CD4-positive, alpha-beta memory T cell (primary cell): Measurements from ENCODE around the gene CAPG. TPM values are rescaled to one million over a fixed set of nuclear protein-coding genes. Genes with fewer than 3 reads are reported as not detected.
"Not testable (repeated sequence)": the region's sequence is repeated elsewhere in the genome, so short reads cannot be mapped to it uniquely, and the experiment has no call there.

ENCODE experiments used
- CTCF ChIA-PET: fragments of 350-600 bp; sonication (Branson Sonifier 250); formaldehyde crosslinking; loops from one replicate; lab custom pipeline; 2021; ENCODE audit warnings: inconsistent platforms; ENCODE audit not compliant: partially characterized antibody; lab: Charles Lee
- POLR2A ChIA-PET: fragments of 350-600 bp; sonication (Branson Sonifier 250); formaldehyde crosslinking; loops from one replicate; lab custom pipeline; 2021; ENCODE audit not compliant: partially characterized antibody; lab: Charles Lee
- DNase-seq, 5 donors: peaks; one replicate each; pipeline versions ENCODE4 v3.0.0 to v3.0.0-alpha.2; 2020 to 2022; ENCODE audit warnings: mixed read lengths in 1 of 5
- H3K27ac ChIP-seq: one replicate; pipeline ENCODE4 v1.7.0; 2013; ENCODE audit warnings: low read depth, low read length
- H3K27me3 ChIP-seq: 2 replicates; pipeline ENCODE4 v1.7.0; 2013; ENCODE audit warnings: mild to moderate bottlenecking, low read length, moderate library complexity; ENCODE audit not compliant: insufficient read depth
- H3K36me3 ChIP-seq: 2 replicates; pipeline ENCODE4 v1.7.0; 2013; ENCODE audit warnings: mild to moderate bottlenecking, low read length, moderate library complexity; ENCODE audit not compliant: insufficient read depth
- H3K4me1 ChIP-seq: 2 replicates; pipeline ENCODE4 v1.7.0; 2013; ENCODE audit warnings: mild to moderate bottlenecking, low read length, moderate library complexity; ENCODE audit not compliant: insufficient read depth
- H3K4me3 ChIP-seq, 2 donors: one replicate each; pipeline ENCODE4 v1.7.0; 2013; ENCODE audit warnings: low read length in 2 of 2, mild to moderate bottlenecking in 1 of 2
- H3K9me3 ChIP-seq, 2 donors: one replicate each; pipeline ENCODE4 v1.7.0; 2013; ENCODE audit warnings: low read length in 2 of 2, control low read depth in 1 of 2; ENCODE audit not compliant: control insufficient read depth in 1 of 2
- H3K27ac Mint-ChIP-seq, 7 donors: one replicate each; pipeline ENCODE4 v1.8.0; 2020 to 2021; ENCODE audit warnings: mixed read lengths in 7 of 7, mild to moderate bottlenecking in 6 of 7, inconsistent platforms in 3 of 7, moderate library complexity in 3 of 7
- H3K27me3 Mint-ChIP-seq, 2 donors: one replicate each; pipeline ENCODE4 v1.8.0; 2020 to 2021; ENCODE audit warnings: mixed read lengths in 2 of 2
- H3K36me3 Mint-ChIP-seq, 2 donors: one replicate each; pipeline ENCODE4 v1.8.0; 2020 to 2021; ENCODE audit warnings: mixed read lengths in 2 of 2, inconsistent platforms in 1 of 2, mild to moderate bottlenecking in 1 of 2
- H3K4me1 Mint-ChIP-seq, 4 donors: one replicate each; pipeline ENCODE4 v1.8.0; 2020 to 2021; ENCODE audit warnings: mixed read lengths in 4 of 4, mild to moderate bottlenecking in 1 of 4
- H3K4me3 Mint-ChIP-seq, 8 donors: one replicate each; pipeline ENCODE4 v1.8.0; 2020 to 2021; ENCODE audit warnings: mixed read lengths in 8 of 8, mild to moderate bottlenecking in 7 of 8, moderate library complexity in 6 of 8, inconsistent platforms in 3 of 8
- H3K9me3 Mint-ChIP-seq, 8 donors: one replicate each; pipeline ENCODE4 v1.8.0; 2020 to 2021; ENCODE audit warnings: mixed read lengths in 8 of 8, mild to moderate bottlenecking in 5 of 8, inconsistent platforms in 3 of 8, moderate library complexity in 1 of 8
- intact Hi-C: fragments of 100-400 bp; cut with micrococcal nuclease; formaldehyde crosslinking; loops from one replicate; pipeline ENCODE4 v1.15.1; 2023
- polyA plus RNA-seq, 2 donors: library from polyadenylated mRNA; unstranded; fragments of 300-500 nt; fragmentation: Illumina TruSeq; gene quantifications; one replicate each; pipeline ENCODE4 v1.2.3, GENCODE V29; 2021
- total RNA-seq, 2 experiments: library from RNA; stranded (reverse); gene quantifications; one replicate each; pipeline ENCODE4 v1.2.3, GENCODE V29; 2021

The CAPG gene
- total and polyA plus RNA-seq, 4 experiments from 2014 or later: 25.6 to 136 (median 75.6) TPM

DNA sequence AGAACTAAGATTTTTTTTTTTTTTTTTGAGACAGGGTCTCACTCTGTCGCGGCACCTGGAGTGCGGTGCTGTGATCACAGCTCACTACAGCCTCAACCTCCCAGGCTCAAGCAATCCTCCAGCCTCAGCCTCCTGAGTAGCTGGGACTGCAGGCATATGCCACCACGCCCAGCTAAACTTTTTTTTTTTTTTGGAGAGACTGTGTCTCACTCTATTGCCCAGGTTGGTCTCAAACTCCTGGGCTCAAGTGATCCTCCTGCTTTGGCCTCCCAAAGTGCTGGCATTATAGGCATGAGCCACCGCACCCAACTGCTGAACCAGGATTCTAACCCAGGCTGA is 4.2 kb upstream of the CAPG start:
- intact Hi-C loops, H3K9me3 ChIP-seq, DNase-seq, H3K4me3 ChIP-seq, H3K36me3 Mint-ChIP-seq, H3K27ac ChIP-seq, H3K9me3 Mint-ChIP-seq, H3K27me3 Mint-ChIP-seq, H3K27me3 ChIP-seq, H3K27ac Mint-ChIP-seq, H3K36me3 ChIP-seq: not testable (repeated sequence)
- CTCF ChIA-PET: interaction anchor here (1.2 kb wide), 1 partner anchor 14 kb away, joined by 3 read pairs; no protein-coding TSS in a partner anchor
- peak overlapping the region in 1 of 8 donors; percentile 4 for H3K4me3 Mint-ChIP-seq
- POLR2A ChIA-PET: interaction anchor here (0.6 kb wide), 1 partner anchor 222 kb away, joined by 3 read pairs; no protein-coding TSS in a partner anchor
- peaks cover 17 to 34% (median 26%) of the 10 kb centered on the region in 4 donors for H3K4me1 Mint-ChIP-seq
- peaks cover 33% of the 10 kb centered on the region for H3K4me1 ChIP-seq

DNA sequence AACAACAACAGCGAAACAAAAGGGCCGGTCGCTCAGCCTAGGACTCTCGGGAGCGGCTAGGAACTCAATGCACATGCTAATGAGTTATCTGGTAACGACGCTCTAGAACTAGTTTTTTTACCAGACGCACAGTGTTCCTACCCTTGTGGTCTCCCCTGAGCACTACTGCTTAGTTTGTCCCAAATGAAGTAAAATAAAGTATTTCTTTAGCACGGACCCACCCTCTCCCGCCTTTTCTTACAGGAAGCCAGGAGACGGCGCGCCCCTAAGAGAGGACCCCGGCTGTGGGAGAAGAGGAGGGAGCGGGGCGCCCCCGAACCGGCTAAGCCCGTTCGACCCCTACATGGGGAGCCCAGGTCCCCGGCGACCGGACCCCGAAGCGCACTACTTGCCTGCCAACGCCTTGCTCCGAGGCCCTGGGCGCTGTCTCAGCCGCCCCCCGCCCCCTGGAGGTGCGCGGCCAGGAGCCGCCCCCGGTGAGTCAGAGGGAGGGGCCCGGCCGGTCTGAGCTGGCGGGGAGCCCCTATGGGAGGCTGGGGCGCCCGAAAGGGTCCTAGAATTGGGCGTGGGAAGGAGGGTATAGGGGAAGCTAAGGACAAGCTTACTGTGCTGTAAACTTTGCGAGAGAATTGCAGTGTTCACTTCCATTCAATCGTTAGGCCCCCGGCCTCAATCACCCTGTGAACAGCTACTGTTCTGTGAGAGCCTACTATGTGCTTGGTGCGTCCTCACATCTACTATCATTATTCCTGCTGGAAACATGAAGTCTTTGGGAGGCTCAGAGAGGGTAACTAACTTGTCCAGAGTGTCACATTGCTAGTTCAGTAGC is 3.6 kb upstream of the CAPG start:
- H3K27me3 Mint-ChIP-seq: no peaks in the 10 kb centered on the region
- no peak for DNase-seq
- no peak overlapping the region for H3K4me3 ChIP-seq
- intact Hi-C loops: no loop called here
- H3K9me3 Mint-ChIP-seq: no peaks in the 10 kb centered on the region
- peak overlapping the region in 7 of 8 donors; percentile 20 to 59 (median 34) for H3K4me3 Mint-ChIP-seq
- H3K4me1 ChIP-seq: peaks cover 33% of the 10 kb centered on the region
- H3K27me3 ChIP-seq: no peaks in the 10 kb centered on the region
- no peak overlapping the region for H3K27ac ChIP-seq
- H3K27ac Mint-ChIP-seq: no peak overlapping the region
- no peaks in the 10 kb centered on the region for H3K9me3 ChIP-seq
- no peaks in the 10 kb centered on the region for H3K36me3 ChIP-seq
- ChIA-PET CTCF (interaction anchor here (1.2 kb wide), 1 partner anchor 13 kb away, joined by 3 read pairs; no protein-coding TSS in a partner anchor), POLR2A (interaction anchor here (0.6 to 1.0 kb wide), 2 partner anchors 25 to 222 kb away, joined by 3 to 4 read pairs; no protein-coding TSS in a partner anchor)
- peaks cover 18 to 34% (median 25%) of the 10 kb centered on the region in 4 donors for H3K4me1 Mint-ChIP-seq
- peaks cover 0 to 1% of the 10 kb centered on the region in 2 donors for H3K36me3 Mint-ChIP-seq

DNA sequence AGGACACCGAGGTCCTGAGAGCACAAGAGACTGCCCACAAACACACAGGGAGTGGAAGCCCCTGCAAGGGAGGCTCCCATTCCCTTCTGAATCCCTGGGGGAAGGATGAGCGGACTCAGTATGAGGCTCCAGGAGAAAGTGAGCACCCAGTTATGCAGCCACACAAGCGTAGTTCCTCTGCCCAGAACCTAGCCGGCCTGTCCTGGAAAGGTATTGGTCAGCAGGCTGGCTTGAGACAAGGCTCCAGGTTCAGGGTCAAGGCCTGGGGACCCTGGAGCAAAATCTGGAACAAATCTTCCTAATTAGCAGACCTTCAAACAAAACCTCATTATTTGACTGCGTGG is 1.2 kb upstream of the CAPG start:
- Histone ChIP-seq H3K9me3 (no peaks in the 10 kb centered on the region), H3K4me3 (no peak overlapping the region), H3K36me3 (no peaks in the 10 kb centered on the region), H3K27me3 (no peaks in the 10 kb centered on the region), H3K27ac (no peak overlapping the region), H3K4me1 (peaks cover 48% of the 10 kb centered on the region)
- no peak for DNase-seq
- Mint-ChIP-seq H3K4me1 (peaks cover 29 to 38% (median 34%) of the 10 kb centered on the region in 4 donors), H3K27me3 (no peaks in the 10 kb centered on the region), H3K4me3 (peak overlapping the region in 6 of 8 donors; percentile 26 to 68 (median 47)), H3K36me3 (peaks cover 0 to 3% of the 10 kb centered on the region in 2 donors), H3K9me3 (peaks cover 0 to 2% (median 0%) of the 10 kb centered on the region in 8 donors), H3K27ac (peak overlapping the region in 1 of 7 donors; percentile 54)
- intact Hi-C loops: no loop called here
- ChIA-PET POLR2A (no interaction called here), CTCF (interaction anchor here (0.9 to 1.3 kb wide), 2 partner anchors 9 to 141 kb away, joined by 3 to 5 read pairs; no protein-coding TSS in a partner anchor)

DNA sequence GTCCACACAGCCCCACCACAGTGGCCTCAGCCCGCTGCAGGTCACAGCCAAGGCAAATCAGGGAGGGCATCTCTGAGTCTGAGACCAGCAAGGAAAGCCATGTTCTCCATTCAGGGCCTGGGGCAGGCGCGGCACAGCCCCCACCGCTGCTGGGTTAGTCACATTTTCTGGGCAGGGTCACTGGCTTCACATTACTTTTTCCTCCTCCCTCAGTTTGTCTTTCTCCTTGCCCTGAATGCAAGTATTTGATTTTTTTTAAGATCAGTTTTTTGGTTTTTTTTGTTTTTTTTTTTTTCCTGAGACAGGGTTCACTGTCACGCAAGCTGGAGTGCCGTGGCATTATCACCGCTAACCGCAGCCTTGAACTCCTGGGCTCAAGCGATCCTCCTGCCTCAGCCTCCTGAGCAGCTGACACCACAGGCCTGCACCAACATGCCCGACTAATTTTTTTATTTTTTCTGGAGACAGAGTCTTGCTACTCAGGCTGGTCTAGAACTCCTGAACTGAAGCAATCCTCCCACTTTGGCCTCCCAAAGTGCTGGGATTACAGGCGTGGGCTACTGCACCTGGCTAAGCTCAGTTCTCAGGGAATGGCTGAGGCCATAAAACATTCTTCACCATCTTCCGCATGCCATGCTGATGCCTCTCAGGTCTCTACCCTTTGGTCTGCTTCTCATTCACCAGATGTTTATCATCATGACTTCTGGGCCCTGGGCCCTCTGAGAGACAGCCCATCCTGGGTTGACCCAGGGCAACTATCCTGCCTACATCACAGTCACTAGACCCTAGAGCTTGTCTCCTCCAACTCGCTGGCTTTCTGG is 628 bp upstream of the CAPG start:
- no peak for DNase-seq
- Histone ChIP-seq H3K4me1 (peaks cover 54% of the 10 kb centered on the region), H3K27ac (no peak overlapping the region), H3K36me3 (no peaks in the 10 kb centered on the region), H3K4me3 (peak overlapping the region in 1 of 2 donors; percentile 58), H3K9me3 (no peaks in the 10 kb centered on the region), H3K27me3 (no peaks in the 10 kb centered on the region)
- intact Hi-C loops: no loop called here
- ChIA-PET CTCF (interaction anchor here (0.9 to 1.3 kb wide), 2 partner anchors 9 to 141 kb away, joined by 3 to 5 read pairs; no protein-coding TSS in a partner anchor), POLR2A (interaction anchor here (2.4 kb wide), 1 partner anchor 8 kb away, joined by 15 read pairs; the partner anchor contains the start of gene SH2D6)
- Mint-ChIP-seq H3K36me3 (peaks cover 0 to 3% of the 10 kb centered on the region in 2 donors), H3K9me3 (peaks cover 0 to 2% (median 0%) of the 10 kb centered on the region in 8 donors), H3K4me1 (peaks cover 30 to 44% (median 37%) of the 10 kb centered on the region in 4 donors), H3K27me3 (no peaks in the 10 kb centered on the region), H3K4me3 (peak overlapping the region; percentile 86 to 90 (median 88)), H3K27ac (peak overlapping the region in 3 of 7 donors; percentile 43 to 92 (median 54))

DNA sequence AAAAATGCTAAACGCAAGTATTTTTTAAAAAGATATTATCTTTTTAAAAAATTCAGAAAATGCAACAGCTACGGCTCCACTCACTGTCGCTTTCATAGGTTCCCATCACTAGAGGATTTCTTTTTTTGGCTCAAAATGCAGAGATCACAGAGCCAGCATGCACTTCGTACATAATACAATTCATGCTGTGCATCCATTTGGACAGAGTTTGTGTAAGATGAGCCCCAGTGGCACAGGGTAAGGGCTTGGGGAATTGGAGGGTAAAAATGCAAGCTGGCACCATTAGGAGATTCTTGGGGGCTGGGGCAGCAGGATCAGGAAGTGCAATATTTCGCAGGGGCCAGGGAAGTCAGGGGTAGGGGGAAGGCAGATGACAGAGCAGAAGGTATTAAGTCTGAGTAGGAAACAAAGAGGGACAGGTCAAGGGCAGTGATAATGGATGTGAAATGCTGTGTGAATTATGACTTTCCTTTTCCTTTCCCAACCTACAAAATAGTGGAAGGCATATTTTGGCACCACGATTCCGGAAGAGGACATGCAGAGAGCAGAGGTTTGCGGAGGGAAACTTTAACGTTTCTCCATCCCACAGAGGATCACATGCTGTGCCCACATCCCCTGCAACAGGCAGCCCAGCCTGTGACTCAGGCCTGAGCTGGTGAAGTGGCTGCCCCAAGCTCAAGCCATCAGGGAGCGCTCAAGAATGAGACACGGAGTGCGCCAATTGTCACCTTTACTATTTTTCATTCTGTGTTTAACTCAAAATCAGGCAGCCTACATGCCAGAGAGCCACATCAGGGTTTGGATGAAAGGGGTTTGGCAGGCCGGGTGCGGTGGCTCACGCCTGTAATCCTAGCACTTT is 4.7 kb downstream of the CAPG start:
- Mint-ChIP-seq H3K9me3 (peaks cover 0 to 20% (median 8%) of the 10 kb centered on the region in 8 donors), H3K27me3 (no peaks in the 10 kb centered on the region), H3K27ac (peak overlapping the region; percentile 50 to 89 (median 80)), H3K36me3 (peaks cover 21 to 24% of the 10 kb centered on the region in 2 donors), H3K4me3 (peak overlapping the region; percentile 54 to 84 (median 70)), H3K4me1 (peaks cover 31 to 43% (median 39%) of the 10 kb centered on the region in 4 donors)
- POLR2A ChIA-PET: interaction anchor here (1.0 to 3.3 kb wide), 5 partner anchors 14 to 146 kb away, joined by 4 to 16 read pairs (median 4); partner anchors contain the start of genes ELMOD3, MAT2A, RETSAT and SH2D6
- Histone ChIP-seq H3K4me3 (peak overlapping the region in 1 of 2 donors; percentile 39), H3K27ac (peak overlapping the region; percentile 17), H3K4me1 (peaks cover 52% of the 10 kb centered on the region), H3K36me3 (peaks cover 6% of the 10 kb centered on the region), H3K27me3 (no peaks in the 10 kb centered on the region), H3K9me3 (no peaks in the 10 kb centered on the region)
- intact Hi-C loops: no loop called here
- DNase-seq: peak; percentile 46 to 75 (median 60)
- CTCF ChIA-PET: interaction anchor here (1.0 to 4.3 kb wide), 3 partner anchors 15 to 147 kb away, joined by 3 to 30 read pairs (median 4); partner anchors contain the start of gene SH2D6

DNA sequence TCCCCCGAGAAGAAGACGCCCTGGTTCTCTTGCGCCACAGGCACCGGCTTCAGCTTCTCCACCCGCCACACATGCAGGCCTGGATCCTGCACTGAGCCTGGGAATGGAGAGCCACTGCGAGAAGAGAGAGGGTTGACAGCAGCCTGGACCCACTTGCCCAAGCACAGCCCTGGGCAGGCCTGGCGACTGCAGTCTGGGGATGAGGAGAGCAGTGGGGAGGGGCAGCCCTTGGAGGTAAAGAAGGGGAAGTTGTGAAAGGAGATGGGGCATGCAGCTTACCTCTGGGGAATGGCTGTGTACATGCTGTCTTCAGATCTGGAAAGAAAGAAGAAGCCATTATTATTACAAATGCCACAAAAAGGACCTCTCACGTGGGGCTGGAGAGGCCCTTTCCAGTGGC is 8.3 kb downstream of the CAPG start:
- Histone ChIP-seq H3K4me3 (no peak overlapping the region), H3K27me3 (no peaks in the 10 kb centered on the region), H3K27ac (no peak overlapping the region), H3K4me1 (peaks cover 19% of the 10 kb centered on the region), H3K9me3 (no peaks in the 10 kb centered on the region), H3K36me3 (peaks cover 6% of the 10 kb centered on the region)
- H3K9me3 Mint-ChIP-seq: peaks cover 0 to 20% (median 7%) of the 10 kb centered on the region in 8 donors
- peaks cover 8 to 15% (median 12%) of the 10 kb centered on the region in 4 donors for H3K4me1 Mint-ChIP-seq
- peaks cover 28 to 36% of the 10 kb centered on the region in 2 donors for H3K36me3 Mint-ChIP-seq
- ChIA-PET CTCF (interaction anchor here (1.1 kb wide), 1 partner anchor 148 kb away, joined by 3 read pairs; no protein-coding TSS in a partner anchor), POLR2A (interaction anchor here (1.3 kb wide), 1 partner anchor 137 kb away, joined by 3 read pairs; the partner anchor contains the start of gene MAT2A)
- no peak for DNase-seq
- H3K27ac Mint-ChIP-seq: peak overlapping the region in 1 of 7 donors; percentile 72
- intact Hi-C loops: no loop called here
- H3K27me3 Mint-ChIP-seq: no peaks in the 10 kb centered on the region
- no peak overlapping the region for H3K4me3 Mint-ChIP-seq
